Kidney (tissue), 14 donors: Measurements from ENCODE around the gene C12orf75. TPM values are rescaled to one million over a fixed set of nuclear protein-coding genes. Genes with fewer than 3 reads are reported as not detected.

Experiments used
- DNase-seq, 5 donors: peaks; one replicate each; pipeline ENCODE4 v3.0.0-alpha.2; 2013 to 2020
- FAIRE-seq: peaks from 2 replicates; lab custom pipeline; 2012; peaks lifted over from hg19 to GRCh38; lab: Jason Lieb, UNC
- H3K27ac ChIP-seq, 2 donors: one replicate each; pipeline ENCODE4 v1.7.0; 2013; ENCODE audit warnings: low read depth in 2 of 2, low read length in 2 of 2, inconsistent platforms in 1 of 2
- H3K27me3 ChIP-seq: one replicate; pipeline ENCODE4 v1.7.1; 2013; ENCODE audit warnings: low read length, inconsistent platforms; ENCODE audit not compliant: control insufficient read depth, insufficient read depth
- H3K36me3 ChIP-seq, 3 donors: one replicate each; pipeline versions ENCODE4 v1.7.0 to v1.7.1; 2013; ENCODE audit warnings: low read length in 3 of 3, control low read depth in 1 of 3, inconsistent platforms in 1 of 3; ENCODE audit not compliant: insufficient read depth in 3 of 3, control insufficient read depth in 2 of 3
- H3K4me1 ChIP-seq, 3 donors: one replicate each; pipeline versions ENCODE4 v1.7.0 to v1.7.1; 2013; ENCODE audit warnings: low read length in 3 of 3, inconsistent platforms in 1 of 3, low read depth in 1 of 3; ENCODE audit not compliant: control insufficient read depth in 2 of 3, insufficient read depth in 2 of 3
- H3K4me3 ChIP-seq, 3 donors: one replicate each; pipeline versions ENCODE4 v1.7.0 to v1.8.1; 2013; ENCODE audit warnings: low read length in 3 of 3, control low read depth in 1 of 3, inconsistent platforms in 1 of 3
- H3K9ac ChIP-seq, 3 donors: one replicate each; pipeline versions ENCODE4 v1.7.0 to v1.7.1; 2013; ENCODE audit warnings: low read length in 3 of 3, control low read depth in 1 of 3, inconsistent platforms in 1 of 3
- H3K9me3 ChIP-seq, 3 donors: one replicate each; pipeline versions ENCODE4 v1.7.0 to v1.7.1; 2013; ENCODE audit warnings: low read length in 3 of 3, control low read depth in 1 of 3, inconsistent platforms in 1 of 3; ENCODE audit not compliant: control insufficient read depth in 2 of 3, insufficient read depth in 1 of 3
- CTCF ChIP-seq: IDR thresholded peaks from 3 replicates; pipeline ENCODE4 v1.5.1; 2012; ENCODE audit warnings: mild to moderate bottlenecking, moderate library complexity, borderline replicate concordance; ENCODE audit not compliant: insufficient read depth; ENCODE audit errors: extremely low read depth
- intact Hi-C: fragments of 100-400 bp; cut with DNase I; formaldehyde crosslinking; loops from one replicate; pipeline ENCODE4 v1.11.1; 2022
- polyA plus RNA-seq: library from polyadenylated mRNA; stranded (reverse); fragments of 350-450 nt; fragmentation: Illumina TruSeq; extraction: RNeasy Lipid Tissue Mini Kit (QIAGEN cat#74804); gene quantifications from one replicate; pipeline ENCODE4 v1.2.3, GENCODE V29; 2014; ENCODE audit warnings: low read depth, low replicate concordance; ENCODE audit not compliant: insufficient read depth
- total RNA-seq: library from RNA; stranded (reverse); fragmentation: NEBNext Ultra II Directional; extraction: Animal tissue kit (Norgen Biotek cat#: 25700); gene quantifications from one replicate; pipeline ENCODE4 v1.2.1, GENCODE V29; 2021
- donor health status: control.
- donor health status: control.
- donor health status: control.
- donor health status: control.
- donor health status: control.
- donor health status: DM: yes; HTN: yes; CAD: no.
- donor health status: Normal renal cell carcinoma (clear cell type).

C12orf75 gene
- total and polyA plus RNA-seq, 2 donors from 2014 or later: 107 to 127 TPM

- Histone ChIP-seq H3K27ac (no peak overlapping the region), H3K36me3 (no peaks in the 10 kb centered on the region), H3K27me3 (no peaks in the 10 kb centered on the region), H3K9ac (no peak overlapping the region), H3K4me1 (no peaks in the 10 kb centered on the region), H3K4me3 (no peak overlapping the region), H3K9me3 (no peaks in the 10 kb centered on the region)
- intact Hi-C loops: no loop called here
- DNase-seq (no peak), FAIRE-seq (no peak)
- TF ChIP-seq CTCF: no peak
These were observed 37.3 kb upstream of the C12orf75 start for GRCh38 chr12:105293187-105293586.

GRCh38 chr12:105294161-105294560, 36.3 kb upstream of the C12orf75 start:
- H3K4me1 ChIP-seq: no peaks in the 10 kb centered on the region
- H3K27me3 ChIP-seq: no peaks in the 10 kb centered on the region
- DNase-seq: no peak
- FAIRE-seq: no peak
- H3K9me3 ChIP-seq: no peaks in the 10 kb centered on the region
- no peak overlapping the region for H3K4me3 ChIP-seq
- H3K36me3 ChIP-seq: no peaks in the 10 kb centered on the region
- intact Hi-C loops: no loop called here
- TF ChIP-seq CTCF: no peak
- no peak overlapping the region for H3K9ac ChIP-seq
- no peak overlapping the region for H3K27ac ChIP-seq

GRCh38 chr12:105294886-105295479, 35.5 kb upstream of the C12orf75 start:
- Histone ChIP-seq H3K4me3 (no peak overlapping the region), H3K4me1 (no peaks in the 10 kb centered on the region), H3K36me3 (no peaks in the 10 kb centered on the region), H3K27me3 (no peaks in the 10 kb centered on the region), H3K9me3 (no peaks in the 10 kb centered on the region), H3K9ac (no peak overlapping the region), H3K27ac (no peak overlapping the region)
- DNase-seq (no peak), FAIRE-seq (no peak)
- intact Hi-C loops: no loop called here
- TF ChIP-seq CTCF: no peak
